GM21528 (cell line): ENCODE data around the gene PNMA8A.

ENCODE experiments used
- ATAC-seq: cut with Tn5 transposase; IDR thresholded peaks from one replicate; pipeline ENCODE4 v1.9.1; 2021; ENCODE audit warnings: mild to moderate bottlenecking, moderate library complexity; ENCODE audit not compliant: unreplicated experiment, low FRiP score

Gene PNMA8A

DNA sequence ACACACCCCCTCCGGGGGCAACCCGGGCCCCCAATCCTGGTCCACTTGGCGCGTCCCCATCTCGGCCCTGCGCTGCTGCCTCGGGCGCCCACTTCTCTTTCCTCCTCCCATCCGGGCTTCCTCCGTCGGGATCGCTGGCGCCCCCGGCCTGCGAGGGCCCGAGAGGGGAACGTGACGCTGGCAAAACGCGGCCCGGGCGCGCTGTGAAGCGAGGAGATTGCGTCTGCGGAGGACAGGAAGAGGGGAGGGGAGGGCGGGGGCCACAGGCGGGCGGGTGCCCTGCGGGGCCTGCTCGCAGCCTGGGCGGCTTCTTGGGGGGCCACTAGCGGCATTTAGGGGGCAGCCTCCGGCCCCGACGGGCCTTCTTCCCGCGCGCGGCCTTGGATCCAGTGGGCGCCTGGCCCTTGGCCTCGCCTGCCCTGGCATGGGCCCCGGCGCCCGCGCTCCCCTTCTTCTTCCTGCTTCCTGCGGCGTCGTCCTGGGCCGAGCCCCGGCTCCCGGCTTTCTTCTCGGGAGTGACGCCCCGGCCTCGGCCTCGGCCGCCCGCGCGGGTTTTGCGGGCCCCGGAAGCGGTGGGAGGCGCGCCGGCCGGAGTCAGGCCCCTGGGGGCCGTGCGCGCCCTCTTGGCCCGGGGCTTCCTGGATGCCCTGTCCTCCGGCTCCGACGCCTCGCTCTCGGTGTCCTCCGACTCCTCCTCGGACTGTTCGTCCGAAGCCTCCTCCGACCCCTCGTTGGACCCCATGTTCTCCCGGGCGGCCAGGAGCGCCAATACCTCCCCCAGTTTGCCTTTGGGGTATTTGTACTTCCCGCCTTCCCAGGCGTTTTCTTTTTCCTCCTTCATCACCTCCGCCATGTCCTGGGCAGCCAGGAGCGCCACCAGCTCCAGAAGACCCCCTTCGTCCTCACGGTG is 22.1 kb upstream of the PNMA8A start:
- no peak for ATAC-seq

GRCh38 chr19:46492841-46493235 is 21.5 kb upstream of the PNMA8A start:
- no peak for ATAC-seq

GRCh38 chr19:46491975-46492682 is 20.8 kb upstream of the PNMA8A start:
- ATAC-seq: no peak

GRCh38 chr19:46490774-46491173 is 19.4 kb upstream of the PNMA8A start:
- no peak for ATAC-seq

DNA sequence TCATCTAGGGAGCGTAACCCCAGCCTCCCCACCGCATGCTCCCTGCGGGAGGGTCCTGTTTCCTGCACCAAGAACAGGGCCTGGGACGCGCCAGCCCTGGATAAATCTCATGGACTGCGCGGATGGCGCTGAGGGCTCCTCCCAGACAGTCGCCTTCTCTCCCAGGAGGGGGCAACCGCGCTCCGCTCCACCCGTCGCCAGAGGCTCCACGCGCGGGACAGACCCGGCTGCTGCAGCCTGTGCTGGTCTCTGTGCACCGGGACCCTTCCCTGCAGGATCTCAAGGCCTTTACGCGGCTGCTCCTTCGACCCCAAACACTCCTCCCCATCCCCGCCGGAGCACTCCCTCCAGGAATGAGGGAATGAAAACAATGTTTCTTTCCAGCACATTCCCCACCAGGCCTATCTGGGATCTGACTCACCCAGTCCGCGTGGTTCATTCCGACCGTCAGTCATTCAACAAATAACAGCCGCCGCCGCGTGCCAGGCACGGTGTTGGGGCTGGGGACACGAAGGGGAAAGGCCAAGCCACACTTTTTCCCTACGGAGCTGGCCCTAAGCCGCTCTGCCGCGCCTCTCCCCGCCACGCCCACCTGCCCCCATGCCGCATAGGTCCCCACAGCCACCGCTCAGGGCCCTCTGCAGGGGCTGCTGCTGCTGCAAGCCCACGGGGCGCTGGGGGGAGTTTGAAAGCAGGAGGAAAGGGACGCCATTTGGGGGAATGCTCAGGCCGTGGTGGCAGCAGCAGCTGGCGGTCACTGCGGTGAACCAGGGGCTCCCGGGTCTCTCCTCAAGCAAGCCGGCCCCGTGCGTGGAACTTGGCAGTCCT is 18.3 kb upstream of the PNMA8A start:
- ATAC-seq: no peak

- no peak for ATAC-seq
These were observed 17.2 kb upstream of the PNMA8A start for GRCh38 chr19:46488551-46488950.

- ATAC-seq: no peak
These were observed 16.6 kb upstream of the PNMA8A start for GRCh38 chr19:46487802-46488445.

DNA sequence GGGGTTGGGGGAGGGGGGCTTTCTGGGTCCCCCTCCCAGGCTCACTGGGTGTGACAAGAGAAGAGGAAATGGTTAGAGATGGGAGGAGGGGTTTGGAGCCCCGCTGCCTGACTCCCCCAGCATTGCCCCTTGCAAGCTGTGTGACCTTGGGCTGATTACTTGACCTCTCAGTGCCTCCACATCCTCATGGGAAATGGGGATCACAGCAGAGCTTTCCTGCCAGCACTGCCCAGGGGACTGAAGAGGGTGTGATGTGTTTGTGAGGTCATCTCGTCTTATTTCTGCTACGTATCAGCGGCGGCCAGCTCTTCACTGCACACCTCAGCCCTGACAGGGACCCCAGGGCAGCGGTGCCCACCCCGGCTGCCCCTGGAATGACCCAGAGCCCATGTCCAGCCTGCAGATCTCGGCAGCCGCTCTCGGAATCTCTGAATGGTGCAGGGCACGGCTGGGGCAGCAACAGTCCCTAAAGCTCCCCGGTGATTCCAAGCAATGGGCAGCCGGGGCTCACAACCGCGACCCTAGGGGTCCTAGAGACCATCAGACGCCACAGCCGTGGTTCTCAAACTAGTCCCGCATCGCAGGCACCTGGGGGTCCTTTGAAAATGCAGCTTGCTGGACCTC is 15.9 kb upstream of the PNMA8A start:
- no peak for ATAC-seq

GRCh38 chr19:46486358-46486757 is 15.0 kb upstream of the PNMA8A start:
- ATAC-seq: no peak

DNA sequence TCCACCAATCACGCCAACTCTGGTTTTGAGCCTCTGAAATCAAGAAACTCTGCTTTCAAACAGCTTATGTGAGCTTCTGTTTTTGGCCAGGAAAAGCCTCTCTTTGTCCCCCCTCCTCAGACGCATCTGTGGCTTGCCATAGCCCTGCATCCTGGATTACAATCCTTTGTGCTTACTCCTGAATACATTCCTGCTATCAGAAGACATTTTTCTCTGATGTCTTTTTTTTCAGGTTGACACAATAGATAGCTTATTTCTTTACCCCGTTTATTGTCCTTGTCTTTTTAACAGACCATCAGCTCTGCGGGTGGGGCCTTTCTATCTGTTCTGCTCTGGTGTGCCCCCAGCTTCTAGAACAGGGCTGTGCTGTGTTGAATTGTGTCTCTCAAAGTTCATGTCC is 13.3 kb upstream of the PNMA8A start:
- ATAC-seq: no peak

GRCh38 chr19:46482631-46483030 is 11.3 kb upstream of the PNMA8A start:
- ATAC-seq: no peak

DNA sequence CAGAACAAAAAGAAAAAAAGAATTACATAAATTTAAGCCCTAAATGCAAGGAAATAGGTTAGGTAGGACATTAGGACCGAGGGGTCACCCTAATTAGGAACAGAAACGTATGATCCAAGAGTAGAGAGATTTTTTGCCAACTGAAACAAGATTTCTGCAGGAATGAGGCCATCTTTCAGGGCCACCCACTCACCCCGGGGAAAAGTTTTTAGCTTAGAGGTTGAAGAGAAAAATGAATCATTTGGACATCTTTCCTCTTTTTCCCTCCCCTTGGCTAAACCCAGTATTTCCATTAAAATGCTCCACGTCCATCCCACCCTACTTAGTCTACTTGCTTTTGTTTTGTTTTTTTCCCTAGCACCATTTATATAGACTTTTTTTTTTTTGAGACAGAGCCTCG is 10.6 kb upstream of the PNMA8A start:
- ATAC-seq: no peak

DNA sequence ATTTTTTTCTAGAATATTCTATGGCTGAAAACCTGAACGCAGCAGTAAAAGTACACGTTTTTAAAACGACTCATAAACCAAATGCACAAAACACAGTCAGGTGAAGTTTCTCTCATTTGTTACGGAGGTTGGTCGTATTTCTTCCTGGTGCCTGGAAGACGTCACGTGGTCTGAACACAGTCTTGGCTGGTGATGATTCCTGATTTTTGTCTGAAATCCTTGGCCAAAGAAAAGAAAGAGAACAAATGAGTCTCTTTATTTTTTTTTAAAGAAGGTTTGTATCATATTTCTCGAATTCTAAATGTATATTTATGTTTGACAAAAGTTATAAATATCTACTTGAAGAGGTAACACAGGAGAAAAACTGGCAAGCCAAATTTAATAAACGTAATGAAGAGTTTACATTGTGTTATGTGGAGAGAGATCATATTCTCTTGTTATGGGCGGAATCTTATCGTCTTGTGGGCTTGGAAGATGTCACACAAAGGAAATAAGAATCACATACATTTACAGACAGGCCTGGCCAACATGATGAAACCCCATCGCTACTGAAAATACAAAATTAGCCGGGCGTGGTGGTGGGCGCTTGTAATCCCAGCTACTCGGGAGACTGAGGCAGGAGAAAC is 10.0 kb upstream of the PNMA8A start:
- ATAC-seq: no peak

DNA sequence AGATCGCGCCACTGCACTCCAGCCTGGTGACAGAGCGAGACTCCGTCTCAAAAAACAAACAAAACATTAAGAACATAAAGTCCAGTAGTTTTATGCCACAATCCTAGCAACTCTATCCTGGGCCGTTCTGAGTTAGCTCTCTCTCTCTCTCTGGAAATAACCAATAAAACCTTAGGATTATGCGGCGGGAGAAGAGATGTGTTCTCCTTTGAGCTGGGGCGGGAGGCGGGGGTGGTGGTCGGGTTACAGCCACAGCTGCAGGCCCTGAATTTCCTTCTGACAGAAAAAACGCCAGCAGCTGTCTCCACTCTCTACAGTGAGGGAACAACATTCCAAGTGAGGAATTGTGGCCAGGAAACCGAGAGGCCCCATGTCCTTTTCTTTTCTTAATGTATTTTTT is 9.1 kb upstream of the PNMA8A start:
- ATAC-seq: no peak

GRCh38 chr19:46478356-46478986 is 7.1 kb upstream of the PNMA8A start:
- ATAC-seq: no peak

- ATAC-seq: no peak
These were observed 4.6 kb upstream of the PNMA8A start for GRCh38 chr19:46475986-46476385.

DNA sequence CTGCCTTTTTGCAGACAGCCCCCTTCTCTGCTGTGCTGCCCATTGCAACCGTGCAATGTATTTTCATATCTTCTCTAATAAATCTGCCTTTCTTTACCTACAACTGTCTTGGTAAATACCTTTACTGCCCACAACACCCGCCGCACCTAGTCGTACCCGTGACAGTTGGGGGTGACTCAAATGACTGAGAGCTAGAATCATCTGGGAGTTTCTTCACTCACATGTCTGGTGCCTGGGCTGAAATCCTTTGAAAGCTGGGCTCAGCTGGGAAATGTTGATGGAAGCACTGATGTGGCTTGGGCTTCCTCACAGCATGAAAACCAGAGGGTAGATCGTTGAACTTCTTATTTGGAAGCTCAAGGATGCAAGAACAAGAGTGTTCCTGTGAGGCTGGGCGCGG is 2.8 kb upstream of the PNMA8A start:
- ATAC-seq: no peak

DNA sequence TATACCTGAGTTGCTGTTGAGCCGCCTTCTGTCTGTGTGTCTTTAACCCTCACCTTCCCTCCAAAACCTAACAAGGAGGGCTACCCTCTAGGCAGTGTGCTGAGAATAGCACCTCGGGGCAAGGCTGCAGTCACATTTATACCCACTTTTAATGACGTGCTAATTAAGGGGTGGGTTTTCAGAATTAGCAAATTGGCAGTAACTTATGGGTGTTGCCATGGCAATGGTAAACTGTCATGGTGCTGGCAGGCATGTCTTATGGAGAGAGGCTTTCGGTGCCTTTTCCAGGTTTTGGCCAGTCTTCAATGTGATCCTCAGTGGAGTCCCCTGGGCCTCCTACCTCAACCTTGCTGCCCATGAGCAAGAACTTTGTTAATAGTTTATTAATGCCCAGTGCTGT is 1.2 kb upstream of the PNMA8A start:
- no peak for ATAC-seq
